CD4-positive, alpha-beta T cell treated with Interleukin-6 at 100 ng/mL for 8 hours (primary cell): ENCODE measurements around the gene CSGALNACT2.
"Not testable (repeated sequence)": the region's sequence is repeated elsewhere in the genome, so short reads cannot be mapped to it uniquely, and the experiment has no call there.

ENCODE experiments used
- DNase-seq: peaks from one replicate; pipeline ENCODE4 v3.0.0-alpha.2; 2020; ENCODE audit warnings: mixed read lengths, low spot score

Gene CSGALNACT2

GRCh38 chr10:43145311-43145710 lies 7.1 kb downstream of the CSGALNACT2 start:
- DNase-seq, result no peak

- DNase-seq, result not testable (repeated sequence)
These were observed 7.7 kb downstream of the CSGALNACT2 start for GRCh38 chr10:43145936-43146335.

DNA sequence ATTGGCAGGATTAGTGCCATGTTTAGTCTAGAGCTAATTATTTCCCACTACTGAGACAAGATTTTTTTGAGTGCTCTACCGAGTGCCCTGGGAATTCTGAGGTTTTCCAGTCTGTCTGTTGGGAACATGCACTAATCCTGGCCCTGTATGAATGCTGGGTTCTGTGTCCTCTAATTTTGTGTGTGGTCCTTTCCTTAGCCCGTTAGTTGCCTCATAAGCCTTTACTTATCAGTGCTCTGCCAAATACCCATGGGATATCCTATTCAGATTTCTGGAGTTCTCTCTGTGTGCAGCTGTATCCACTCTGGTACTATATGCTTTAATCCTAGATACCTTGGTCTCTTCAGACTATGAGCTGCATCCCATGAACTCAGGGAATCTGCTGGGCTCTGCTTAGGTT lies 13.1 kb downstream of the CSGALNACT2 start:
- no peak for DNase-seq

GRCh38 chr10:43153901-43154300 lies 15.7 kb downstream of the CSGALNACT2 start:
- DNase-seq, result no peak

DNA sequence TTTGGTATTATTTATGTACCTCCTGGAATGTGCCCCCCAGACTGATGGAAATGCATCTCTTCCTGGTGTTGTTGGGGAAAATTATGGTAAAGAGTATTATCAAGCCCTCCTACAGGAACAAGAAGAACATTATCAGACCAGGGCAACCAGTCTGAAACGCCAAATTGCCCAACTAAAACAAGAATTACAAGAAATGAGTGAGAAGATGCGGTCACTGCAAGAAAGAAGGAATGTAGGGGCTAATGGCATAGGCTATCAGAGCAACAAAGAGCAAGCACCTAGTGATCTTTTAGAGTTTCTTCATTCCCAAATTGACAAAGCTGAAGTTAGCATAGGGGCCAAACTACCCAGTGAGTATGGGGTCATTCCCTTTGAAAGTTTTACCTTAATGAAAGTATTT lies 17.0 kb downstream of the CSGALNACT2 start:
- no peak for DNase-seq

- DNase-seq, result no peak
These were observed 17.5 kb downstream of the CSGALNACT2 start for GRCh38 chr10:43155741-43156140.

DNA sequence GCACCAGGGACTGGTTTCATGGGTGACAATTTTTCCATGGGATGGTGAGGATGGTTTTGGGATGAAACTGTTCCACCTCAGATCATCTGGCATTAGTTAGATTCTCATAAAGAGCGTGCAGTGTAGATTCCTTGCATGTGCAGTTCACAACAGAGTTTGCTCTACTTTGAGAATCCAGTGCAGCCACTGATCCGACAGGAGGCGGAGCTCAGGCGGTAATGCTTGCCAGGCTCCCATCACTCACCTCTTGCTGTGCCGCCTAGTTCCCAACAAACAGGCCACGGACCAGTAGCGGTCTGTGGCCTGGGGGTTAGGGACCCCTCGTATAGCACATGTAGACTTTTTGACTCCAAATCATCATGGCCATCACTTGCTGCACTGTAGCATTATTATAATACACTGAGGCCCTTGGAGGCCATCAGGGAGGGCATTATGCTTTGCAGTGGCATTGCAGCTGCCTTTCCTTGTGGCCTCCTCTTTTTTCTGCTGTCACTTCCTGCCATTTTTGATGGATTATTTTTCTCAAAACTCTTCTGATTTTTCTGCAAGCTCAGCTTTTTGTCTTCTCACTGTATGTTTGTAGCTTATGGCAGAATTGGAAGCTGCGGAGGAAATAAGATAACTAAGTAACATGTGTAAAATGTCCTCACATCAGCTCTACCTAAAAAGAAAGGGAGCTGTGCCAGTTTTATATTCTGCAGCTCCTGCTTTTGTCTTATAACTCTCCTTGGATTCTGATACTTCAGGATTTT lies 18.5 kb downstream of the CSGALNACT2 start:
- no peak for DNase-seq

DNA sequence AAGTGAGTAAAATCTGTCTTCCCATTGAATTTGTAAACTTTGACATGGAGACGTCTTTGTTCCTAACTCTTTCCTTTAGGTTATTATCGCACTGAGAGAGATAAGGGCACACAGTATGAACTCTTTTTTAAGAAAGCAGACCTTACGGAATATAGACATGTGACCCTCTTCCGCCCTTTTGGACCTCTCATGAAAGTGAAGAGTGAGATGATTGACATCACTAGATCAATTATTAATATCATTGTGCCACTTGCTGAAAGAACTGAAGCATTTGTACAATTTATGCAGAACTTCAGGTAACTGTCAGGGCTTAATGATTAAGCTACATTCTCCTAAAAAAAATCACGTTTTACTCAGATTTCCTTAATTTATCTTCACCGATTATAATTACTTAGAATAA lies 20.4 kb downstream of the CSGALNACT2 start:
- no peak for DNase-seq

DNA sequence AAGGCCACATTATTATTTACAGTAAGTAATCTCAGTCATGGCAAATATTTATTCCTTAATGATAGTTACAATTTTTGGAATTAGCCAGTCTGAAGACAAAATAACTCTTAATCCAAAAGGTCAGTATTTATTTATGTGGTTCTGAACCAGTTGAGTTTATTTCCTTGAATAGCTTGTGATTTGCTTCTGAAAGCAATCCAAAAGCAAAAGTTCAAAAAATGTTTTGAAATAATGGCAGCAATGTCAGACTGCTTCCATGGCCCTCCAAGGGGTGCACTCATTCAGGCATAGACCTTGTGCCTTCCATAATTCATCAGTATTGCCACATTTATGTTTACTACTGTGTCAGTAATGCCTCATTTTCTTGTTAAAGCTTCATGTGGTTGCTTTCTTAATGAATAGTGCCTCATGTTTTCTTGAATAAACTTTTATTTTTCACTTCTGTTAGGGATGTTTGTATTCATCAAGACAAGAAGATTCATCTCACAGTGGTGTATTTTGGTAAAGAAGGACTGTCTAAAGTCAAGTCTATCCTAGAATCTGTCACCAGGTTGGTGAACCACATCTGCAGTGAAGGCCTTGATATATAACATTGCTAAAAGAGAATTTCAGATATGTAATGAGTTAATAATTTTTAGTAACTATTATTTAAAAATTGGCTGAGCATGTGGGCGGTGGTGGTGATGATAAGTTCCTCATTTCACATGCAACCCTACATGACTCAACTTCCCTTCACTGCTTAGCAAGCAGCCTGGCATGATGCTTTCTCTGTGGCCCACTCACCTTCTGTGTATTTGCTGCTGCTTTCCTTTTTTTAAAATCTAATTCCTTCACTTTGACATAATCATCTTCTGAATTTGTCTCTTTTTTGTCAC lies 22.0 kb downstream of the CSGALNACT2 start:
- peak; percentile 7 for DNase-seq

- DNase-seq, result no peak
These were observed 22.6 kb downstream of the CSGALNACT2 start for GRCh38 chr10:43160921-43161255.

GRCh38 chr10:43162604-43163003 lies 24.4 kb downstream of the CSGALNACT2 start:
- DNase-seq, result no peak

- DNase-seq, result no peak
These were observed 28.1 kb downstream of the CSGALNACT2 start for GRCh38 chr10:43166207-43166879.

- no peak for DNase-seq
These were observed 28.7 kb downstream of the CSGALNACT2 start for GRCh38 chr10:43166880-43167497.

DNA sequence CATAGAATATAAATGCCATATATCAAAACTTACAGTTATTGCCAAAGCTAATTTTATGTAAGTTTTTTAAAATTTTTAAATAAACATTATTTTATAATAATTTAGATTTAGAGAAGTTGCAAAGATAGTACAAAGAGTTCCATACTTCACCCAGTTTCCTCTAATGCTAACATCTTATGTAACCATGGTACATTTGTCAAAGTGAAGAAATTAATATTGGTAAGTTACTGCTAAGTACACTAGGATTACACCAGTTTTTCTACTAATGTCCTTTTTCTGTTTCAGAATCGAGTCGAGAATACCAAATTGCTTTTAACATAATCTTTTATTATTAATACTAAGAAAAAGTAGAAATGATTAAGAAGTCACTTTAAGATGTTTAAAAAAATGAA lies 29.2 kb downstream of the CSGALNACT2 start:
- no peak for DNase-seq

DNA sequence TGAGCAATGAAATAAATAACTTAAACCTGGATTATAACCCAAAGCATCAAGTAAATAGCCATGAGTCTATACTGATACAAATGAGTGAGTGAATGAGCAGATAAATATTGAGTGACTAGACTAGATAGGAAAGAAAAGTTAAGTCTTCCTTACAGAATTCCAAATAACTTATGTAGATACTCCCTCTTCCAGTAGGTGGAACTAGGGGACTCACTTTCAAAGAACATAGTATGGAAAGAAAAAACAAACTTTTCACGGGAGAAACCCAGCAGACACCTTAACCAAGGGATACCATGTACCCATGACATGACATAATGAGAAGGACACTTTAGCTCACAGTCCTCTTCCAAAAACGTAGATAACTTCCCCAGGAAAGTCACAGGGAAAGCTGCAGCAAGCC lies 32.2 kb downstream of the CSGALNACT2 start:
- no peak for DNase-seq

- DNase-seq, result no peak
These were observed 34.4 kb downstream of the CSGALNACT2 start for GRCh38 chr10:43172645-43173044.

DNA sequence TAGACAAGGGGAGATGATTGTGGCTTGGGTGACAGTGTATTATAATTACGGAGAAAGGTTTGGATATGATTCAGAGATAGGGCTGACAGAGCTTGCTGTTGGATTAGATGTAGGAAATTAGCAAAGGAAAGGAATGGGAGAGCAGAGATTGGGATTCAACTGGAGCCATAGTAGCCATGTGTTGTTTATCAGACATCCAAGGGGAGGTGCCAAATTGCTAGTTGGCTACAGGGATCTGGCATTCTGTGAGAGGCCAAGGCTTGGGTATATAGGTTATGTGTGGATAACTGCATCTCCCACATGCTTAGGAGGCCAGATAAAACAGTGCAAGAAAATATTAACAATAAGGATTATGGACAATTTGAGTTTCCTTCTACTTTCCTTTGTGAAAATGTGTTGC lies 34.9 kb downstream of the CSGALNACT2 start:
- no peak for DNase-seq

DNA sequence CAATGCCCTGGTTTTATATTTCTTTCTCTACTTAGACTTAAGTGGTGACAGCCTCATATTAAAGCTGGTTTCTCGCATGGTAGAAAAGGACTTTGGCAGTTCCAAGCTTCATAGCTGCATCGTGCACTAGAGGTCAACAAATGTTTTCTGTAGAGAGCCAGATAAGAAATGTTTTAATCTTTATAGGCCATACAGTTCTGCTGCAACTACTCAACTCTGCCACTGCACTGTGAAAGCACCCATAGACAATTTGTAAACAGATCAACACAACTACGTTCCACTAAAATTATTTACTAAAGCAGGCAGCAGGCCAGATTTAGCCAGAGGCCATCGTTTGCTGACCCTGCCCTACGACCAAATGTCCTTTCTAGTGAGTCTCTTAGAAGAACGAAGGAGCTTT lies 36.7 kb downstream of the CSGALNACT2 start:
- DNase-seq, result no peak

DNA sequence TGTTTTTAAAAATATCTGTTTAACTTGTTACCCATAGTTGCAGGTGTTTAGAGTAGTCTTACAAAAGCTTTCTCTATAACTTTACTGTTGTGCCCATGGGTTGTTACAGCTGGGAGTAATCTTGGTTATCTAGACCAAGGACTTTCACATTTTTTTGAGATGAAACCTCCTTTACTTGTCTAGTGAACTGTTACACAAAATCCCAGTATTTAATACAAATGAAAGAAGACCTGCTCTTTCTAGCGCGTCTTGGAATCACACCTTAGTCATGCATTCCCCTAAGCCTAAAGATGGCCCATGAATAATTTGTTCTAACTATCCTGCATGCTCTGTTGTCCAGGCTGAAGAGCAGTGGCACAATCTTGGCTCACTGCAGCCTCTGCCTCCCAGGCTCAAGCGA lies 38.0 kb downstream of the CSGALNACT2 start:
- no peak for DNase-seq

DNA sequence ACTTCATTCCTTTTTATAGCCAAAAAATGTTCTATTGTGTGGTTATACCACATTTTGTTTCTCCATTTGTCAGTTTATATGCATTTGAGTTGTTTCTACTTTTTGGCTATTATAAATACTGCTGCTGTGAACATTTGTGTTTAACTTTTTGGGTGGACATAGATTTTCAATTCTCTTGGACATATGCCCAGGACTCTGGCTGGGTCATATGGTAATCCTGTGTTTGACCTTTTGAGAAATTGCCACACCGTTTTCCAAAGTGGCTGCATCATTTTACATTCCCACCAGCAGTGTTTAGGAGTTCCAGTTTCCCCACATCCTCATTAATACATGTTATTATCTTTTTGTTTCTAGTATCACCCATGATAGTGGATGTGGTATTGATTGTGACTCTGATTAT lies 39.4 kb downstream of the CSGALNACT2 start:
- DNase-seq, result no peak

DNA sequence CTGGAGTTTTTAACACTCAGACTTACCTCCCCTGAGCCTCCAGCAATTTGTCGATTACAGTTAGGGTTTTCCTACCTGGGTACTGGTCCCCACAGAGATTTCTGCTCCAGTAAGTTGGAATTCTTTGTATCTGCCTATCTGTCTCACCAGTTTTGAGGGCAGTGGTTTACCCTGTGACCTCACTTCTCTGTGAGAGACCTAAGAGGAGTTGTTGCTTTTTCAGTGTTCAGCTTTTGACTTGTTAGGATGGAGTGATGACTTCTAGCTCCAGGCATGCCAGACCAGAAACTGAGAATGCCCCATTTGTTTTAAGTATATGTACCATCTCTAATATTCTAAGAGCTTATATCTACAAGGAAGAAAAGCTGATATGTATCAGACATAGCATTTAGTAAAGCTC lies 42.9 kb downstream of the CSGALNACT2 start:
- no peak for DNase-seq

DNA sequence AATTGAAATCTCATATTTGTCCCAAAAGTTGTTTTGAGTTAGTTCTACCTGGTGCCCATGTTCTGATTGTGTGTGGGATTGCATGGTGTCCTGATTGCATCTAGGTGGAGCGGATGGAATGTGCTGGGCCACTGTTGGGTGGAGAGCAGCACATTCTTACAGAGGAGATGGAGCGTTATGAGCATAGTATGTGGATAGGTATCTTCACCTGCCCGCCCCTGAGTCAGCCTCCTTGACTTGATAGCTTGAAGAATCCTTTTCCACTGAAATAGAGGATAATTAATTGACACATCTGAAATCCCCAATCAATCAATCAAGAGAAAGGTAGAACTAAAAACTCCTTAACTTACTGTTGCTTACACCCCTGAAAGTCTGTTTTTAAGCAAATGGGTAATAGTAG lies 45.5 kb downstream of the CSGALNACT2 start:
- DNase-seq, result not testable (repeated sequence)
